Vagina (tissue), 2 donors: ENCODE data around the gene FHIT. TPM values are rescaled to one million over a fixed set of nuclear protein-coding genes. Genes with fewer than 3 reads are reported as not detected.

Source experiments
- DNase-seq, 2 donors: peaks; one replicate each; pipeline ENCODE4 v3.0.0-alpha.2; 2017; ENCODE audit errors: extremely low spot score in 2 of 2
- H3K27ac ChIP-seq: fragments of 200-600 bp; sonication (generic); one replicate; pipeline ENCODE4 v1.5.1; 2019
- H3K27me3 ChIP-seq: fragments of 200-600 bp; sonication (generic); one replicate; pipeline ENCODE4 v1.5.1; 2019
- H3K36me3 ChIP-seq, 2 donors: fragments of 200-600 bp; sonication (generic); one replicate each; pipeline ENCODE4 v1.5.1; 2017 to 2019
- H3K4me1 ChIP-seq: fragments of 200-600 bp; sonication (generic); one replicate; pipeline ENCODE4 v1.5.1; 2019
- H3K4me3 ChIP-seq, 2 donors: fragments of 200-600 bp; sonication (generic); 1 replicate in 1 of 2; 2 replicates in 1 of 2; pipeline ENCODE4 v1.5.1; 2016 to 2019
- H3K9me3 ChIP-seq: fragments of 200-600 bp; sonication (generic); one replicate; pipeline ENCODE4 v1.5.1; 2019
- CTCF ChIP-seq, 3 experiments: fragments of 450-650 bp in 2 of 3; fragments of 200-600 bp in 1 of 3; sonication (generic) in 1 of 3; IDR thresholded peaks; one replicate each; pipeline ENCODE4 v1.5.1; 2017 to 2019; ENCODE audit warnings: antibody characterized with exemption in 3 of 3, mild to moderate bottlenecking in 2 of 3, moderate library complexity in 2 of 3
- POLR2A ChIP-seq, 2 donors: fragments of 450-650 bp; IDR thresholded peaks; one replicate each; pipeline ENCODE4 v1.6.1; 2017; ENCODE audit warnings: antibody characterized with exemption in 2 of 2, mild to moderate bottlenecking in 2 of 2, moderate library complexity in 2 of 2
- POLR2AphosphoS5 ChIP-seq, 2 donors: sonication (generic); formaldehyde crosslinking; IDR thresholded peaks; one replicate each; pipeline ENCODE4 v1.9.0; 2017; ENCODE audit warnings: antibody characterized with exemption in 2 of 2, mild to moderate bottlenecking in 2 of 2, low read depth in 1 of 2; ENCODE audit not compliant: insufficient read depth in 1 of 2
- intact Hi-C: fragments of 100-400 bp; cut with DNase I; formaldehyde crosslinking; loops from one replicate; pipeline ENCODE4 v1.15.1; 2023
- total RNA-seq: library from RNA; depleted of rRNA; stranded (reverse); fragments of >200 nt; gene quantifications from one replicate; pipeline ENCODE4 v1.2.3, GENCODE V29; 2016

Gene FHIT
- total RNA-seq, 1 donor from 2014 or later = 7.9 TPM

GRCh38 chr3:61180206-61180605 is 71.0 kb downstream of the FHIT start:
- no peak for TF ChIP-seq CTCF (IDR thresholded peaks at IDR 0.05)
- TF ChIP-seq POLR2AphosphoS5 (IDR thresholded peaks at IDR 0.05; ENCODE audit: insufficient read depth in 1 of 2, low read depth in 1 of 2) = no peak
- TF ChIP-seq POLR2A (IDR thresholded peaks at IDR 0.05) = no peak
- intact Hi-C loops = no loop called here
- Histone ChIP-seq H3K36me3 (no peaks in the 10 kb centered on the region), H3K27me3 (no peaks in the 10 kb centered on the region), H3K9me3 (no peaks in the 10 kb centered on the region), H3K27ac (no peak overlapping the region), H3K4me1 (no peaks in the 10 kb centered on the region), H3K4me3 (no peak overlapping the region)
- DNase-seq = no peak

- DNase-seq = no peak
- Histone ChIP-seq H3K4me3 (no peak overlapping the region), H3K4me1 (no peaks in the 10 kb centered on the region), H3K9me3 (no peaks in the 10 kb centered on the region), H3K27ac (no peak overlapping the region), H3K36me3 (no peaks in the 10 kb centered on the region), H3K27me3 (no peaks in the 10 kb centered on the region)
- intact Hi-C loops = no loop called here
- TF ChIP-seq CTCF (IDR thresholded peaks at IDR 0.05) (no peak), POLR2A (IDR thresholded peaks at IDR 0.05) (no peak), POLR2AphosphoS5 (IDR thresholded peaks at IDR 0.05; ENCODE audit: insufficient read depth in 1 of 2, low read depth in 1 of 2) (no peak)
Measured at GRCh38 chr3:61178167-61178566, 73.1 kb downstream of the FHIT start.

GRCh38 chr3:61177450-61177849 is 73.8 kb downstream of the FHIT start:
- Histone ChIP-seq H3K9me3 (no peaks in the 10 kb centered on the region), H3K27me3 (no peaks in the 10 kb centered on the region), H3K27ac (no peak overlapping the region), H3K36me3 (no peaks in the 10 kb centered on the region), H3K4me1 (no peaks in the 10 kb centered on the region), H3K4me3 (no peak overlapping the region)
- DNase-seq = no peak
- TF ChIP-seq POLR2AphosphoS5 (IDR thresholded peaks at IDR 0.05; ENCODE audit: insufficient read depth in 1 of 2, low read depth in 1 of 2) = no peak
- no peak for TF ChIP-seq POLR2A (IDR thresholded peaks at IDR 0.05)
- intact Hi-C loops = no loop called here

DNA sequence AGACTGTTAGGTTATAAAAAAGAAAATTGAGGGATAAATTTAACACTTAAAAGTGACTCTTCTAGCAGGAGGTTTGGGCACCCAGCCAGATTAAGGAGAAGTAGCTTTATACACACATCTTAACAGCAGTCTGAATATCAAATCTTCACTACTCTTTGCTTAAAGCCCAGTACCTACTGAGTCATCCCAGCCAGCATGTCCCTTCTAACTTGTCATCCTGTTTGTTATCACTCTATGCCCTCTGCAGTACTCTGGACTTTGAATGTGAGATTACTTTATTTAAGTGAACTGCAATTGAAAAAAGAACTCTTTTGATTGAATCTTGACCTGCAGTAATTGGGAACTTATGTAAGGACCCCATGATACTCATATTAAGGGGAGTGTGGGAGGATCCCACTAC is 77.6 kb downstream of the FHIT start:
- DNase-seq = no peak
- Histone ChIP-seq H3K9me3 (no peaks in the 10 kb centered on the region), H3K4me3 (no peak overlapping the region), H3K27ac (no peak overlapping the region), H3K36me3 (no peaks in the 10 kb centered on the region), H3K4me1 (no peaks in the 10 kb centered on the region), H3K27me3 (no peaks in the 10 kb centered on the region)
- no peak for TF ChIP-seq POLR2A (IDR thresholded peaks at IDR 0.05)
- no peak for TF ChIP-seq POLR2AphosphoS5 (IDR thresholded peaks at IDR 0.05; ENCODE audit: insufficient read depth in 1 of 2, low read depth in 1 of 2)
- intact Hi-C loops = no loop called here

DNA sequence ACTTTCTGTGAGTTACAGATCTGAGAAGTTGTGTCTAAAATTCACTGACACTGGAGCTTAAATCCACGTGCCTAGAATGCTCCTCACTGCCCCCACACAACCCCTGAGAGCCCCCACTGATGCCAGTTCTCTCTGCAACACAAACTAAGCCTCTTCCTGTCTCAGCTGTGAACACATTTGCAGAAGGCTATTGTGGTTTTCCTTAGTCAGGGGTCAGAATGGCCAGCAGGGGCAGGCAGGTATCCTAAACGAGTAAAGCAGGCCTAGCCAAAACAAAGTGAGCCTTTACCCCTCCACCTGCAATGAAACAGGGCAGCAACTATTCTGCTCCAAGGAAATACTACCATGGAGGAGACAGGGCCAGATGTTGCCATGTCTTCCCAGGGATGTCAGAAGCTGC is 78.6 kb downstream of the FHIT start:
- intact Hi-C loops = no loop called here
- H3K27me3 ChIP-seq = no peaks in the 10 kb centered on the region
- TF ChIP-seq POLR2AphosphoS5 (IDR thresholded peaks at IDR 0.05; ENCODE audit: insufficient read depth in 1 of 2, low read depth in 1 of 2) (no peak), CTCF (IDR thresholded peaks at IDR 0.05) (no peak), POLR2A (IDR thresholded peaks at IDR 0.05) (no peak)
- H3K9me3 ChIP-seq = no peaks in the 10 kb centered on the region
- H3K4me3 ChIP-seq = no peak overlapping the region
- H3K36me3 ChIP-seq = no peaks in the 10 kb centered on the region
- H3K4me1 ChIP-seq = no peaks in the 10 kb centered on the region
- DNase-seq = no peak
- no peak overlapping the region for H3K27ac ChIP-seq

- no peak for TF ChIP-seq CTCF (IDR thresholded peaks at IDR 0.05)
- no peak for TF ChIP-seq POLR2A (IDR thresholded peaks at IDR 0.05)
- no peak for TF ChIP-seq POLR2AphosphoS5 (IDR thresholded peaks at IDR 0.05; ENCODE audit: insufficient read depth in 1 of 2, low read depth in 1 of 2)
- Histone ChIP-seq H3K27ac (no peak overlapping the region), H3K9me3 (no peaks in the 10 kb centered on the region), H3K27me3 (no peaks in the 10 kb centered on the region), H3K4me1 (no peaks in the 10 kb centered on the region), H3K4me3 (no peak overlapping the region), H3K36me3 (no peaks in the 10 kb centered on the region)
- intact Hi-C loops = no loop called here
- no peak for DNase-seq
Measured at GRCh38 chr3:61172203-61172602, 79.0 kb downstream of the FHIT start.
